Anterior cingulate cortex (tissue), 58 donors: ENCODE measurements around the gene POLR2J.
"Not testable (repeated sequence)": the region's sequence is repeated elsewhere in the genome, so short reads cannot be mapped to it uniquely, and the experiment has no call there.

Experiments
- DNase-seq, 58 donors: peaks; one replicate each; lab custom pipeline; 2025; lab: John Stamatoyannopoulos, UW

The POLR2J gene

DNA sequence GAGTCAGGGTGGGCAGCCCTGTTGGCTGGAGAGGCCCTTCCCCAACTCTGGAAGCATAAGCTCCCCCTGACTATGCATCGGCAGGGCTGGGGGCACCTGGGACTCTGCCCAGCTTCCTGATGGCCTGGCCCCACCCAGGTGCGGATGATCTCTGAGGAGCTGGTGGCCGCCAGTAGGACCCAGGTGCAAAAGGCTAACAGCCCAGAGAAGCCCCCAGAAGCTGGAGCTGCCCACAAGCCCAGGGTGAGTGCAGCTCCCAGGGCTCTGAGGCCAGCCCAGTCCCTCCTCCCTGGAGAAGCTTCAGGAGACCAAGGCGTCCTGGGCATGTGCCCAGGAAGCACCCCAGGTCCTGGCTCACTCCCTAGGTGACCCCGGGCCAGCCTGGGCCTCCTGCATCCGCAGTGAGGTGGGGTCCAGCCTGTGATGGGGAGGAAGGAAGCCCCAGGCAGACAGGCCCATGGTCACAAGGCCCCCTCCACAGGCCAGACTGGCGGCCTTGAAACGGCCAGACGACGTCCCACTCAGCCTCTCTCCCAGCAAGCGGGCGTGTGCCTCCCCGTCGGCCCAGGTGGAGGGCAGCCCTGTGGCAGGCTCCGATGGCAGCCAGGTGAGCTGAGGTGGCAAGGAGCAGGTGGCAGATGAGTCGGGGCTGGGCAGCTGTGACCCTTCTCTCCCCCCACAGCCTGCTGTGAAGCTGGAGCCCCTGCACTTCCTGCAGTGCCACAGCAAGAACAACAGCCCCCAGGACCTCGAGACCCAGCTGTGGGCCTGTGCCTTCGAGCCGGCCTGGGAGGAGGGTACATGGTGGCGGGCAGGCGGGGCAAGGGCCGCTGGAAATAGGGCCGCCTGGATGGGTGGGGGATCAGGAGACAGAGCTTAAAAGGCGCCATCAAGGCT, 10.9 kb downstream of the POLR2J start:
- no peak for DNase-seq

DNA sequence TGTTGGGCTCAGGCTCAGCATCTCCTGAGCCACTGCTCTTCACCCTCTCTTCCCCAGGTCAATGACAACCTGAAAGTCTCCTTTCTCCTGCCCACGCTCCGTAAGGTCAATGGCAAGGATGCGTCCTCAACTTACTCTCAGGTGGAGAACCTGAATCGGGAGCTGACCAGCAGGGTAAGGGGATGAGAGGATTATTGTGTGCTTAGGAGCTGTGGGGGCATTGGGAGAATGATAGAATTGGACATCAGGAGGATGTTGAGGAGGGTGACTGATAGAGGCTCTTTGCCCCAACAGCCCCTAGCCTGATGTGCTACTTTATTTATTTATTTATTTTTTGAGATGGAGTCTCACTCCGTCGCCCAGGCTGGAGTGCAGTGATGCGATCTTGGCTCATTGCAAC, 12.6 kb downstream of the POLR2J start:
- DNase-seq = no peak

DNA sequence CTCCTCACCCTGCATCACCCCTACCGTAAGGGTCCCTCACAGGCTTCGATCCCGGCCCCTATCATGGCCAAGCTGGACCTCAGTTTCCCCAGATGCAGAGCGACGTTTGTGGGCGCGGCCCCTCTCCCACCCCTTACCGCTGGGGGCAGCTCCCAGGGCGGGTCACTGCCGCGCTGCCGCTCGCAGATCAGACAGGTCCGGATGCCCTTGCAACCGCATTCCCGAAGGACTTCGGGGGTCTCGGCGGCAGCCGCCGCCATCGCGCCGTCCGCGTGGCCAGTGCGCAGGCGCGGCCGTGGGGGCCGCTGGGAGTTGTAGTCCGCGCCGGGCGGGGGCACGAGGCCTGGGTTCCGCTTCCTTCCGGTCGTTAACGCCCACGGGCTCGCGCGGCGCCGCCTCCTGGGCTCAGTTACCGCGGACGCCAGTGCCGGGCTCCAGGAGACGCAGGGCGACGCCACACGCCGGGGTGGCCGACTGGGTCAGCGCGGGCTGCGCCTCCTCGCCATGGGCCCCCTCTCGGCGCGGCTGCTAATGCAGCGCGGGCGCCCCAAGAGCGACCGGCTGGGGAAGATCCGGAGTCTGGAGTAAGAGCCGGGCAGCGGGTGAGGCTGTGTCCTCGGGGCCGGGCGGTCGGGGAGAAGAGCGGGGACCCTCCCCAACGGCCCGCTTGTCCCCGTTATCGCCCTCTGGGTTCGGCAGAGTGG, 14.0 kb downstream of the POLR2J start, which contains the start of the genes ALKBH4 and LRWD1:
Gene ALKBH4, minus strand, starts transcription at position 287 of the 704 bp plus-strand sequence. Its CDS starts 27 bp downstream, at position 260.
Gene LRWD1, plus strand, starts transcription at position 408 of the 704 bp plus-strand sequence. Its CDS starts 97 bp downstream, at position 505.
- peak; percentile 49 to 94 (median 85) for DNase-seq

GRCh38 chr7:102463841-102464576, 14.7 kb downstream of the POLR2J start:
- peak in 1 of 58 donors; percentile 32 for DNase-seq

- DNase-seq = no peak
Observed at GRCh38 chr7:102460467-102460866, 18.3 kb downstream of the POLR2J start.

GRCh38 chr7:102459221-102459844, 19.4 kb downstream of the POLR2J start:
- DNase-seq = no peak

- DNase-seq = no peak
Observed at GRCh38 chr7:102457352-102457924, 21.3 kb downstream of the POLR2J start.

DNA sequence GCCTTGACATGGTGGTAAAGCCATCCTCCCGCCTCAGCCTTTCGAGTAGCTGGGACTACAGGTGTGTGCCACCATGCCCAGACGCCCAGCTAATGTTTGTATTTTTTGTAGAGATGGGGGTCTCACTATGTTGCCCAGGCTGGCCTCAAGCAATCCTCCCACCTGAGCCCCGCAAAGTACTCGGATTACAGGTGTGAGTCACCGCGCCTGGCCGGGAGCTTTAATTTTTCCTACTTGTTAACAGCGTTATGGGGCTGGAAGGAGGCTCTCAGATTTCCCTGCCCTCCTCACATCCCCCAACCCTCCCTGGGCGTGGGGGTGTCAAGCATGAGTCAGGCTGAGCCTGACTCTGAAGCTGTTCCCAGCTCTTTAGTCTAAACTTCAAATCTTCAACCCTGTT, 22.4 kb downstream of the POLR2J start:
- DNase-seq = peak in 1 of 58 donors; percentile 43

GRCh38 chr7:102455596-102455995, 23.1 kb downstream of the POLR2J start:
- no peak for DNase-seq

DNA sequence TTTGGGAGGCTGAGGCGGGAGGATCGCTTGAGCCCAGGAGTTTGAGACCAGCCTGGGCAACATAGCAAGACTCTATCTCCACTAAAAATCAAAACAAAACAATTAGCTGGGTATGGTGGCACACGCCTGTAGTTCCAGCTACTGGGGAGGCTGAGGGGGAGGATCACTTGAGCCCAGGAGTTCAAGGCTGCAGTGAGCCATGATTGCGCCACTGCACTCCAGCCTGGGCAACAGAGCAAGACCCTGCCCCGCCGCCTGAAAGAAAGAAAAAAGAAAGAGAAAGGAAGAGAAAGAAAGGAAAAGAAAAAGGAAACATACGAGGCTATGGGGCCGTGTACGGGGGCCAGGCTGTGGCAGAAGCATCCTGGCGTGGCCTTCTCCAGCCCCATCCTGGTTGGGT, 23.8 kb downstream of the POLR2J start:
- DNase-seq = not testable (repeated sequence)

DNA sequence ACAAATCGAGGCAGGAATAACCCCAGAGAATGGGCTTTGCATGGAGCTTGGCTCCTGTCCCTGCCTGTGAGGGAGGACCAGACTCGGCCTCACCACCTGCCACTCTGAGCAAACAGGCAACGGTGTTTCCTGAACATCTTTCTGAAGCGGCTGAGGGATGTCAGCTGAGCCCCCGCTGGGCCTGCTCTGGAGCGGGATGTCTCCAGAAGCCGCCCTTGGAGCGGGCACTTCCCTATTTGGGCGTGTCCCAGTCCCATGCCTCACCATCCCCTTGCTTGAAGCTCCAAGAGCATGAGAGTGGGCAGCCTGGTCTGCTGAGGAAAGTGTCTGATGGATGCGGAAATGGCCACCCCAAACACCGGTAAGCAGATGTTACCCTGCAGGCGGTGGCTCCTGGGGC, 24.3 kb downstream of the POLR2J start:
- DNase-seq = no peak

DNA sequence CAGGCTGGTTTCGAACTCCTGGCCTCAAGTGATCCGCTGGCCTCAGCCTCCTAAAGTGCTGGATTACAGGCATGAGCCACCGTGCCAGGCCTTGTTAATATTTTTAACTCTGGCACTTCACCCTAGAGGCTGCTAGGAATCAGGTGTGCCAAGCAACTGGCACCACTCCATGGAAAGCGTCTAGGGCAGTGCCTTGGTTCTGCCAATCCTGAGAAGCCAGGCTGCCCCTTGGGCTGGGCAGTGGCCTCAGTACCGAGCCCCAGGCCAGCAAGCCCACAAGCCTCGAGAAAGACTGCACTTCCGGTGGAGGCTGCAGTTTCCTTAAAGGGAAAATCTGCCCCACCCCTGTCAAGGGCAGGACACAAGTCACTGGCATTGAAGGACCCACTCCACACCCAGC, 25.4 kb downstream of the POLR2J start:
- no peak for DNase-seq

GRCh38 chr7:102452451-102452850, 26.3 kb downstream of the POLR2J start:
- DNase-seq = no peak

DNA sequence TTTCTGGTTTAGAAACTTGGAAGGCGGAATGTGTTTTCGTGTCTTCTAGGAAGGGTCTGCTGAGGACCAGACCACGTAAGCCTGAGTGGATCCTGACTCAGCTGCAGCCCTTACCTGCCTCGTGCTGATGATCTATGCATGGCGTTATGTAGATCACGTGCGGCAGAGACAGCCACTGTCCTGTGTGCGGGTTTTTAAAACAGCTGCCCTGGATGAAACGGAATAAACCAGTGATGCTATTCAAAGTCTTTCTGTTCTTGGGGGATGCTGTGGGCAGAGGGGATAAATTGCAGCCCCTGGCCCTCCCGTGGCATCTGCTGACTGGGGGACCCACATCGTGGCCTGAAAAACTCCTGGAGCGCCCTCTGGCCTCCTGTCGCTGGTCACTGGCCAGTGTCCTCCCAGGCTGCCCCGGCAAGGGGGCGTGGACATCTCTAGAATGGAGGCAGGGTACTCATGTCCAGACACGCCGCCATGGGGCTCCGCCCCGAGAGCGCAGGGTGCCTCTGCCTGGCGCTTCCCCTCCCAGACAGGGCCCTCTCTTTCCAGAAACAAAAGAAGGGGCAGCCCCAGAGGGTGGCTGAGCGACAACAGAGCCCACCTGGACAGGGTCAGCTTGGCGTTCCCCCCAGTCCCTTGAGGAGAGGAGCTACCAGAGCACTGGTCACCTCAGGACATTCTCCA, 27.2 kb downstream of the POLR2J start:
- no peak for DNase-seq

DNA sequence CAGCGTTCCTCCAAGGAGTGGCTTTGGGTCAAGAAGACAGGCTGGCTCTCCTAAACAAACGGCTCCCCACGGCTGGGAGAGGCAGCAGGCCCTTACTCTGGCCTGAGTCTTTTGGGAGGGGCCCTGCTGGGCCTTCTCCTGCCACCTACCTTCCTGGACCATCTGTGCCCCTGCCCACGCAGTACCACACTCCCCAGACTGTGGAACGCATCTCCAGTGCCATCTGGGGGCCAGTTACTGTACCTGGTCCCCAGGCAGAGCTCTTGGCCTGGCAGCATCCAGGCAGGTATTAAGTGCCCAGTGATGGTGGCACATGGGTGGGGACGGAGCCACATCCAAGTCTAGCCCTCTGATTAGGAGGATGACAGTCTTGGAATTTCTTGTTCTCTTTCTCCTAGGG, 28.5 kb downstream of the POLR2J start:
- peak in 9 of 58 donors; percentile 8 to 50 (median 31) for DNase-seq

DNA sequence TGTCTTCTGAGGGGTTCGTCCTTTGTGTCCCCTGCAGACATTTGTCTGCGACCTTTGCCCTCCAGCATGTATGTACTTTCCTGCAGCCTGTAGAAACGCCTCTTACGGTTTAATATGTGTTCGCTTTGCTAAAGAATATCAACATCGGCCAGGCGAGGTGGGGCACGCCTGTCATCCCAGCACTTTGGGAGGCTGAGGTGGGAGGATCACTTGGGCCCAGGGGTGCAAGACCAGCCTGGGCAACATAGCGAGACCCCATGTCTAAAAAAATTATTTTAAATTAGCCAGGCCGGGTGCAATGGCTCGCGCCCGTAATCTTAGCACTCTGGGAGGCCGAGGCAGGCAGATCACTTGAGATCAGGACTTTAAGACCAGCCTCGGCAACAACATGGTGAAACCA, 29.6 kb downstream of the POLR2J start:
- no peak for DNase-seq

DNA sequence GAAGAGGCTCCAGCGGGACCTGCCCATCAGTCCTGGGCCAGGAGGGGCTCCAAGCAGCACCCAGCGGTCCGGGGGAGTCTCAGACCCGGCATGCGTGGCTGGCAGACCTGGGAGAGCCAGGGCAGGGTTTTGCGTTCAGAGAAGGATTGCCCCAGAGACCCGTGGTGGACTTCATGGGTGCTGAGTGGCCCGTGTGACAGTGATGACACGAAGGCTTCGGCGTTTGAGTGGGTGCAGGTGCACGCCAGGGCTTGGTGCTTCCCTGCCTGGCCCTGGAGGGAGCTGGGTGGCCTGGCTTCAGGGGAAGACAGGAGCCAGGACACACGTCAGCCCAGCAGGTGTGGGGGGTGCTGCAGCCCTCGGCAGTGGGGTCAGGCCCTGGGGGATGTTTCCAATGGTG, 31.4 kb downstream of the POLR2J start:
- DNase-seq = no peak

- no peak for DNase-seq
Observed at GRCh38 chr7:102446387-102447156, 32.1 kb downstream of the POLR2J start.

- DNase-seq = no peak
Observed at GRCh38 chr7:102445674-102446071, 33.0 kb downstream of the POLR2J start.
